ENCODE data around the gene ZFP62. TPM values are rescaled to one million over a fixed set of nuclear protein-coding genes. Genes with fewer than 3 reads are reported as not detected.
"Not testable (repeated sequence)": the region's sequence is repeated elsewhere in the genome, so short reads cannot be mapped to it uniquely, and the experiment has no call there.

ZFP62 gene
- total and polyA plus RNA-seq, 9 donors = 22.4 to 31.7 (median 24.4) TPM

- Histone ChIP-seq H3K4me3 (ENCODE audit: low read length) (no peak within 1 kb of the TSS), H3K4me1 (ENCODE audit: control insufficient read depth, insufficient read depth, low read length) (no peaks in the 10 kb centered on the region), H3K9me3 (replicated peaks; ENCODE audit: control insufficient read depth, low read depth, low read length) (no peaks in the 10 kb centered on the region), H3K36me3 (ENCODE audit: control insufficient read depth, insufficient read depth, low read length) (no peaks in the 10 kb centered on the region), H3K27me3 (ENCODE audit: control insufficient read depth, insufficient read depth, low read length) (no peaks in the 10 kb centered on the region), H3K27ac (ENCODE audit: low read length) (no peak within 1 kb of the TSS)
- WGBS (ENCODE audit: insufficient coverage) = 95% methylated on average over 7 of the region's 9 CpGs
- DNase-seq = no peak
Observed at GRCh38 chr5:180898621-180899246, 37.7 kb upstream of the ZFP62 start, which contains the start of gene BTNL8. TSS of gene BTNL8 (plus strand) at chr5:180899159. CDS start at chr5:180899311, 152 bp downstream.

GRCh38 chr5:180895330-180895729, 34.3 kb upstream of the ZFP62 start:
- H3K36me3 ChIP-seq (ENCODE audit: control insufficient read depth, insufficient read depth, low read length); H3K9me3 ChIP-seq (replicated peaks; ENCODE audit: control insufficient read depth, low read depth, low read length); H3K27ac ChIP-seq (ENCODE audit: low read length); DNase-seq; H3K27me3 ChIP-seq (ENCODE audit: control insufficient read depth, insufficient read depth, low read length); H3K4me1 ChIP-seq (ENCODE audit: control insufficient read depth, insufficient read depth, low read length); H3K4me3 ChIP-seq (ENCODE audit: low read length): not testable (repeated sequence)
- WGBS (ENCODE audit: insufficient coverage) = no CpG with 5 or more reads among the region's 1 CpG

- no peaks in the 10 kb centered on the region for H3K4me1 ChIP-seq (ENCODE audit: control insufficient read depth, insufficient read depth, low read length)
- 75% methylated on average over 2 of the region's 7 CpGs for WGBS (ENCODE audit: insufficient coverage)
- DNase-seq = no peak
- H3K27ac ChIP-seq (ENCODE audit: low read length) = no peak overlapping the region
- no peaks in the 10 kb centered on the region for H3K9me3 ChIP-seq (replicated peaks; ENCODE audit: control insufficient read depth, low read depth, low read length)
- no peak overlapping the region for H3K4me3 ChIP-seq (ENCODE audit: low read length)
- no peaks in the 10 kb centered on the region for H3K36me3 ChIP-seq (ENCODE audit: control insufficient read depth, insufficient read depth, low read length)
- no peaks in the 10 kb centered on the region for H3K27me3 ChIP-seq (ENCODE audit: control insufficient read depth, insufficient read depth, low read length)
Observed at GRCh38 chr5:180889381-180889780, 28.3 kb upstream of the ZFP62 start.

GRCh38 chr5:180885845-180886529, 24.9 kb upstream of the ZFP62 start:
- 71% methylated on average over 5 of the region's 11 CpGs for WGBS (ENCODE audit: insufficient coverage)
- H3K4me1 ChIP-seq (ENCODE audit: control insufficient read depth, insufficient read depth, low read length); H3K27me3 ChIP-seq (ENCODE audit: control insufficient read depth, insufficient read depth, low read length); DNase-seq; H3K4me3 ChIP-seq (ENCODE audit: low read length); H3K27ac ChIP-seq (ENCODE audit: low read length); H3K9me3 ChIP-seq (replicated peaks; ENCODE audit: control insufficient read depth, low read depth, low read length); H3K36me3 ChIP-seq (ENCODE audit: control insufficient read depth, insufficient read depth, low read length): not testable (repeated sequence)

- DNase-seq = no peak
- no peaks in the 10 kb centered on the region for H3K9me3 ChIP-seq (replicated peaks; ENCODE audit: control insufficient read depth, low read depth, low read length)
- WGBS (ENCODE audit: insufficient coverage) = 87% methylated on average over 4 of the region's 10 CpGs
- no peaks in the 10 kb centered on the region for H3K36me3 ChIP-seq (ENCODE audit: control insufficient read depth, insufficient read depth, low read length)
- H3K27ac ChIP-seq (ENCODE audit: low read length) = no peak overlapping the region
- peaks cover 2% of the 10 kb centered on the region for H3K27me3 ChIP-seq (ENCODE audit: control insufficient read depth, insufficient read depth, low read length)
- no peak overlapping the region for H3K4me3 ChIP-seq (ENCODE audit: low read length)
- no peaks in the 10 kb centered on the region for H3K4me1 ChIP-seq (ENCODE audit: control insufficient read depth, insufficient read depth, low read length)
Observed at GRCh38 chr5:180875860-180876426, 14.9 kb upstream of the ZFP62 start.

DNA sequence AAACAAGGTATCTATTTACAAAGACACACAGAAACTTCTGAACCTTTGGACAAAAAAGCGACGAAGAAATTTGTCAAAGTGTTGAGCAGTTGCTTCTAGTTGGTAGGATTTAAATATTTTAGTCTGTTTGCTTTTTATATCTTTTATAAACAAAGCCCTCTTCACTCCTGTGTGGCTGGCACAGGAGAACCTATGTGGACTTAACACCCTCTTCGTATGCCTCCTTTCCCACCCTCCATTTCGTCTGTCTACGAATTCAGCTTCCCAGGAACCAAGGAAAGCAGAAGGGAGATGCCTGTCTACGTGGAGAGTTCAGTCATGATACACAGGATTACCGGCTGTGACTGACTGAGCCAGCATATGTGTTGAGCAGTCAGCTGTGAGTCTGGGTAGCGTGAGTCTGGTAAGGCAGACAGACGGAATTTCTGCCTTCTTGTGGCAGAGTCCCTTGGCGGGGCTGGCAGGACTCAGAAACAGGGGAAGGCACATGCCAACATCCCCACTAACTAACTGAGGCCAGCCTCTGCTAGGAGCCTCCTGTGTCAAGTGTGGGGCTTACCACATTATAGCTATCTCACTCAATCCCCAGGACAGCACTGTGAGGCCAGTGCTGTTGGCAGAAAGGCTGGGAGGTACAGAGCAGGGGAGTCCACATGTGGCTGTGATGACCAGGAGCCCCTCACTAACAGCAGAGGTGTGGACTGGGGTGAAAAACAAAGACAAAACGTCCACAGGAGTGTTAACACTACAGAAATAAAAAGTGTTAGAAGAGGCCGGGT, 13.9 kb upstream of the ZFP62 start:
- no peak for DNase-seq
- Histone ChIP-seq H3K27me3 (ENCODE audit: control insufficient read depth, insufficient read depth, low read length) (peaks cover 4% of the 10 kb centered on the region), H3K4me3 (ENCODE audit: low read length) (no peak overlapping the region), H3K9me3 (replicated peaks; ENCODE audit: control insufficient read depth, low read depth, low read length) (no peaks in the 10 kb centered on the region), H3K36me3 (ENCODE audit: control insufficient read depth, insufficient read depth, low read length) (no peaks in the 10 kb centered on the region), H3K4me1 (ENCODE audit: control insufficient read depth, insufficient read depth, low read length) (no peaks in the 10 kb centered on the region), H3K27ac (ENCODE audit: low read length) (no peak overlapping the region)
- 68% methylated on average over 7 of the region's 12 CpGs for WGBS (ENCODE audit: insufficient coverage)

GRCh38 chr5:180873615-180874520, 12.8 kb upstream of the ZFP62 start:
- Histone ChIP-seq H3K27me3 (ENCODE audit: control insufficient read depth, insufficient read depth, low read length) (peaks cover 4% of the 10 kb centered on the region), H3K4me1 (ENCODE audit: control insufficient read depth, insufficient read depth, low read length) (no peaks in the 10 kb centered on the region), H3K9me3 (replicated peaks; ENCODE audit: control insufficient read depth, low read depth, low read length) (no peaks in the 10 kb centered on the region), H3K4me3 (ENCODE audit: low read length) (no peak overlapping the region), H3K36me3 (ENCODE audit: control insufficient read depth, insufficient read depth, low read length) (no peaks in the 10 kb centered on the region), H3K27ac (ENCODE audit: low read length) (no peak overlapping the region)
- 71% methylated on average over 12 of the region's 13 CpGs for WGBS (ENCODE audit: insufficient coverage)
- peak; percentile 17 for DNase-seq

- Histone ChIP-seq H3K9me3 (replicated peaks; ENCODE audit: control insufficient read depth, low read depth, low read length) (no peaks in the 10 kb centered on the region), H3K4me3 (ENCODE audit: low read length) (no peak overlapping the region), H3K27ac (ENCODE audit: low read length) (no peak overlapping the region), H3K36me3 (ENCODE audit: control insufficient read depth, insufficient read depth, low read length) (no peaks in the 10 kb centered on the region), H3K4me1 (ENCODE audit: control insufficient read depth, insufficient read depth, low read length) (no peaks in the 10 kb centered on the region), H3K27me3 (ENCODE audit: control insufficient read depth, insufficient read depth, low read length) (peaks cover 4% of the 10 kb centered on the region)
- DNase-seq = no peak
- 83% methylated on average over 6 of the region's 9 CpGs for WGBS (ENCODE audit: insufficient coverage)
Observed at GRCh38 chr5:180872419-180872818, 11.3 kb upstream of the ZFP62 start.

GRCh38 chr5:180870276-180871068, 9.4 kb upstream of the ZFP62 start:
- DNase-seq = no peak
- H3K27ac ChIP-seq (ENCODE audit: low read length) = no peak overlapping the region
- WGBS (ENCODE audit: insufficient coverage) = 64% methylated on average over 6 of the region's 16 CpGs

More at GRCh38 chr5:180870276-180871068, 9.4 kb upstream of the ZFP62 start:
- Histone ChIP-seq H3K9me3 (replicated peaks; ENCODE audit: control insufficient read depth, low read depth, low read length) (no peaks in the 10 kb centered on the region), H3K36me3 (ENCODE audit: control insufficient read depth, insufficient read depth, low read length) (no peaks in the 10 kb centered on the region), H3K4me1 (ENCODE audit: control insufficient read depth, insufficient read depth, low read length) (no peaks in the 10 kb centered on the region), H3K4me3 (ENCODE audit: low read length) (no peak overlapping the region), H3K27me3 (ENCODE audit: control insufficient read depth, insufficient read depth, low read length) (peaks cover 4% of the 10 kb centered on the region)
